Mucosa of gallbladder (tissue), 1 donor: Measurements from ENCODE around the gene STON2. TPM values are rescaled to one million over a fixed set of nuclear protein-coding genes. Genes with fewer than 3 reads are reported as not detected.
A peak's percentile ranks its signal among the peaks of the same experiment; 100 is the strongest.
"Not testable (repeated sequence)": the region's sequence is repeated elsewhere in the genome, so short reads cannot be mapped to it uniquely, and the experiment has no call there.

ENCODE experiments used
- DNase-seq: peaks from one replicate; pipeline ENCODE4 v3.0.0-alpha.2; 2020; ENCODE audit warnings: low spot score
- total RNA-seq: library from RNA; stranded (reverse); gene quantifications from one replicate; pipeline ENCODE4 v1.2.1, GENCODE V29; 2021
- donor health status: DM: no; HTN: no; CAD: no.

Gene STON2
- total RNA-seq: 41.3 TPM

- DNase-seq: peak; percentile 17
These were observed at the start of gene STON2 for GRCh38 chr14:81400202-81400678. STON2 (minus strand) TSS chr14:81400324; CDS start chr14:81398382, 1,942 bp downstream.

- DNase-seq: no peak
These were observed 49.5 kb upstream of the STON2 start for GRCh38 chr14:81449576-81449975.

- DNase-seq: no peak
These were observed 49.0 kb upstream of the STON2 start for GRCh38 chr14:81449114-81449513.

GRCh38 chr14:81447021-81447764 is 47.1 kb upstream of the STON2 start:
- DNase-seq: no peak

- no peak for DNase-seq
These were observed 46.3 kb upstream of the STON2 start for GRCh38 chr14:81446279-81447007.

- DNase-seq: no peak
These were observed 41.6 kb upstream of the STON2 start for GRCh38 chr14:81441626-81442134.

- no peak for DNase-seq
These were observed 39.9 kb upstream of the STON2 start for GRCh38 chr14:81440041-81440440.

GRCh38 chr14:81437244-81437643 is 37.1 kb upstream of the STON2 start:
- no peak for DNase-seq

GRCh38 chr14:81436296-81437138 is 36.4 kb upstream of the STON2 start:
- DNase-seq: peak; percentile 73

GRCh38 chr14:81435391-81436295 is 35.5 kb upstream of the STON2 start:
- DNase-seq: peak; percentile 31

- no peak for DNase-seq
These were observed 34.9 kb upstream of the STON2 start for GRCh38 chr14:81435048-81435390.

- DNase-seq: no peak
These were observed 34.1 kb upstream of the STON2 start for GRCh38 chr14:81434230-81434629.

- no peak for DNase-seq
These were observed 33.3 kb upstream of the STON2 start for GRCh38 chr14:81433378-81433777.

- DNase-seq: no peak
These were observed 32.1 kb upstream of the STON2 start for GRCh38 chr14:81432219-81432661.

GRCh38 chr14:81430235-81430634 is 30.1 kb upstream of the STON2 start:
- no peak for DNase-seq

- not testable (repeated sequence) for DNase-seq
These were observed 29.6 kb upstream of the STON2 start for GRCh38 chr14:81429749-81430148.

GRCh38 chr14:81429028-81429427 is 28.9 kb upstream of the STON2 start:
- no peak for DNase-seq

- DNase-seq: no peak
These were observed 27.4 kb upstream of the STON2 start for GRCh38 chr14:81427348-81428058.

GRCh38 chr14:81423504-81423903 is 23.4 kb upstream of the STON2 start:
- peak; percentile 35 for DNase-seq
